Subcutaneous adipose tissue (tissue), 4 donors: ENCODE results near the gene SLC25A15. TPM values are rescaled to one million over a fixed set of nuclear protein-coding genes. Genes with fewer than 3 reads are reported as not detected.

Experiments
- CTCF ChIP-seq: fragments of 450-650 bp; IDR thresholded peaks from one replicate; pipeline ENCODE4 v1.5.1; 2016; ENCODE audit warnings: low read depth, mild to moderate bottlenecking, control low read depth, antibody characterized with exemption, moderate library complexity
- small RNA-seq: library from RNA; depleted of rRNA; stranded (forward); fragments of <200 nt; gene quantifications from one replicate; pipeline ENCODE3, GENCODE V24; 2016
- total RNA-seq, 4 donors: library from RNA; depleted of rRNA; stranded (reverse); fragments of >200 nt; gene quantifications; one replicate each; pipeline ENCODE4 v1.1.0, GENCODE V29; 2016

Gene SLC25A15
- total RNA-seq, 4 donors from 2014 or later = 4.6 to 11.1 (median 6.0) TPM

GRCh38 chr13:40819797-40820315 lies 30.4 kb downstream of the SLC25A15 start:
- TF ChIP-seq CTCF = no peak

Small RNA genes within 50 kb of the gene (small RNA-seq; reads per million reads assigned to genes)
- gene MIR621 = not detected

Other genes starting within 250 kb of the SLC25A15 start
- 100 to 1,000 TPM in 3 of 4 donors, 10 to 100 TPM in 1; 93.0 to 198 (median 134) TPM for gene FOXO1, start 123.0 kb upstream of the SLC25A15 start, total RNA-seq
- 10 to 100 TPM; 11.5 to 21.5 (median 16.3) TPM for gene MRPS31, start 18.4 kb upstream of the SLC25A15 start, total RNA-seq
- 100 to 1,000 TPM in 3 of 4 donors, 10 to 100 TPM in 1; 68.6 to 109 (median 102) TPM for gene ELF1, start 229.7 kb downstream of the SLC25A15 start, total RNA-seq